ENCODE results near the gene CLCA4. TPM values are rescaled to one million over a fixed set of nuclear protein-coding genes. Genes with fewer than 3 reads are reported as not detected.

Gene CLCA4
- total RNA-seq, 2 donors from 2014 or later: not detected

DNA sequence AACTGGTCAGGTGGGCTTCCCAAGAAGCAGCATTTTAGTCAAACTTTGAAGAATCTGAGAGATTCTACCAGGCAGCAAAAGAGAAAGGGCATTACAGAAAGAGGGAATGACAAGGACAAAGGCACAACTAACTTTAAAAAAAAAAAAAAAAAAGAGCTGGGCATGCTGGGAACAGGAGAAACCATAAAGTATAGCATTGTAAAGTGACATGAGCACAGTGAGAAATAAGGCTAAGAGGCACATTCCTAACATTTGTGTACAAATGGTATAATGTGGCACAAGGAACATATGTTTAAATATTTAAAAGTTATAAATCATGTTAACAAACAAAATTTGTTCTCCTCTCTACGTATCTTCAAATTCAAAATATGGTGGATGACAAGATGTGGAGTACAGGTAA lies 69.6 kb downstream of the CLCA4 start:
- Mint-ChIP-seq H3K27ac (peak overlapping the region; percentile 46 to 78), H3K4me3 (no peak overlapping the region), H3K4me1 (ENCODE audit: low read depth in 2 of 2) (peaks cover 12 to 14% of the 10 kb centered on the region in 2 donors), H3K36me3 (peaks cover 32% of the 10 kb centered on the region), H3K9me3 (peaks cover 12% of the 10 kb centered on the region), H3K27me3 (peaks cover under 1 to 3% of the 10 kb centered on the region in 2 donors)
- DNase-seq (ENCODE audit: low spot score) (no peak), ATAC-seq (no peak)

DNA sequence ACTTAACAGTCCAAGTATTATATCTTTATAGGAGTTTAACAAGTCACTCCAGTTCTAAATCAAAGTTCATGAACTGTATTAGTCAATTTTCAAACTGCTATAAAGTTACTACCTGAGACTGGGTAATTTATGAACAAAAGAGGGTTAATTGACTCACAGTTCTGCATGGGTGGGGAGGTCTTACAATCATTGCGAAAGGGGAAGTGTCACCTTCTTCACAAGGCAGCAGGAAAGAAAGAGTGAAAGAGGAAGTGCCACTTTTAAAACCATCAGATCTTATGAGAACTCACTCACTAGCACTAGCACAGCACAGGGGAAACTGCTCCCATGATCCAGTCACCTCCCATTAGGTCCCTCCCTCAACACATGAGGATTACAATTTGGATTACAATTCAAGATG lies 70.0 kb downstream of the CLCA4 start:
- H3K27me3 Mint-ChIP-seq: peaks cover 3 to 5% of the 10 kb centered on the region in 2 donors
- H3K4me1 Mint-ChIP-seq (ENCODE audit: low read depth in 2 of 2): peaks cover 12 to 14% of the 10 kb centered on the region in 2 donors
- peak overlapping the region; percentile 46 to 78 for H3K27ac Mint-ChIP-seq
- H3K9me3 Mint-ChIP-seq: peaks cover 10% of the 10 kb centered on the region
- peak overlapping the region; percentile 3 for H3K4me3 Mint-ChIP-seq
- ATAC-seq (peak; percentile 94 to 97), DNase-seq (ENCODE audit: low spot score) (peak; percentile 72)
- H3K36me3 Mint-ChIP-seq: peaks cover 29% of the 10 kb centered on the region

DNA sequence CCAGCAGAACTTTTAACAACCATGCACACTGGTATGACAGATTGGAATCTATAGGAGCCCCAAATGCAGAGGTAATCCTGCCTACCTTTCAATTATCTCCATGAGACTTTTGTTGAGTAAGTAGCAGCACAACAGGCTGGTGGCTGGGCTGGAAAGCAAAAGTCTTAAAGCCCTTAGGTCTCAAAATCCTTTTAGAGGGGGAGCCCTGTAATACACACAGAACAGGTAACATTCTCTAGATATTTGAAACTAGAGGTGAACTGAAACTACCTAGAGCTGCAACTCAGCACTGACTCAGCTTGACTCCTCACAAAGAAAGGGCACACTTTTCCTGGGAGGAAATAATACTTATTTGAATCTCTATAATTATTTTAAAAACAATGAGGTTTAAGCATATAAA lies 71.5 kb downstream of the CLCA4 start:
- no peak overlapping the region for H3K27ac Mint-ChIP-seq
- no peak overlapping the region for H3K4me3 Mint-ChIP-seq
- peaks cover 12 to 14% of the 10 kb centered on the region in 2 donors for H3K4me1 Mint-ChIP-seq (ENCODE audit: low read depth in 2 of 2)
- ATAC-seq (no peak), DNase-seq (ENCODE audit: low spot score) (no peak)
- peaks cover 3% of the 10 kb centered on the region for H3K9me3 Mint-ChIP-seq
- H3K36me3 Mint-ChIP-seq: peaks cover 20% of the 10 kb centered on the region
- H3K27me3 Mint-ChIP-seq: peaks cover 8 to 12% of the 10 kb centered on the region in 2 donors

DNA sequence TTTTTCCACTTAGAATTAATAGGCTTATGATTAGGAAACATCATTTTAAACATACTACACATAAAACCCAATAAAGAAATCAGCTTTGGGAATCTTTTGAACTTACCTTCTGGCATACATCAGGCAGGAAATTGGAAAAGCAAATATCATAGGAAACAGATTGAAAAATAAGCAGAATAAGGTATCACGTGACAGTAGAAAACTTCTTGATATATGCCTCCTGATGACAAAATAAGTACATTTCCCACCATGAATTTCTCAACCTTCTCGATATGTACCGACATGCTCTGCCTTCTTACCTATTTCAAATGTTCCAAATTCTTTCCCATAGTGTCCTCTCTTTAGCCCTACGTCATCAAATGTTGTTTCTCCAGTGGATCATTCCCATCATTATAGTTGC lies 72.4 kb downstream of the CLCA4 start:
- Mint-ChIP-seq H3K36me3 (peaks cover 16% of the 10 kb centered on the region), H3K9me3 (peaks cover 2% of the 10 kb centered on the region), H3K4me1 (ENCODE audit: low read depth in 2 of 2) (peaks cover 12 to 14% of the 10 kb centered on the region in 2 donors), H3K4me3 (no peak overlapping the region), H3K27ac (no peak overlapping the region), H3K27me3 (peaks cover 13 to 14% of the 10 kb centered on the region in 2 donors)
- no peak for DNase-seq (ENCODE audit: low spot score)
- no peak for ATAC-seq

DNA sequence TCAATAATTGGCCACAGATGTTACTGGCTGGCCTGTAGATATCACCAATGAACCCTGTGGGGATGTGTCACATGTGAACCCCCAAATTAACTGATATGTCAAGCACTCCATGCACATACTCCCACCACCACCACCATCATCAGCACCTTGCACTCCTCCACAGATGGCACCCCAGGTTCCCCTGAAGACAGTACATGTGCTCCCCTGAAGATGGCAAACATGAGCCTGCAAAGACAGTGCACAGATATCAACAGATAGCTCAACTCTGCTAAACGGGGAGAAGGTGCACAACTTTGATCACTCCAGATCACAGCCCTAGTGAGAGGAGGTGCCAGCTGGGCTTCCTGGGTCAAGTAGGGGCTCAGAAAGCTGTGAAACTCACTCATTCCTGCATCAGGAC lies 74.4 kb downstream of the CLCA4 start:
- Mint-ChIP-seq H3K27ac (no peak overlapping the region), H3K36me3 (peaks cover 14% of the 10 kb centered on the region), H3K4me1 (ENCODE audit: low read depth in 2 of 2) (peaks cover 6 to 7% of the 10 kb centered on the region in 2 donors), H3K27me3 (peaks cover 13 to 22% of the 10 kb centered on the region in 2 donors), H3K9me3 (peaks cover 2% of the 10 kb centered on the region), H3K4me3 (no peak overlapping the region)
- DNase-seq (ENCODE audit: low spot score) (no peak), ATAC-seq (no peak)

Other genes starting within 250 kb of the CLCA4 start
- 10 to 100 TPM; 35.4 to 36.6 TPM for gene ODF2L, start 150.8 kb upstream of the CLCA4 start, total RNA-seq
- not detected for gene CLCA2, start 122.9 kb upstream of the CLCA4 start, total RNA-seq
- gene CLCA1, start 78.2 kb upstream of the CLCA4 start, total RNA-seq: not detected
- gene SH3GLB1, start 157.5 kb downstream of the CLCA4 start, total RNA-seq: 100 to 1,000 TPM in 1 of 2 donors, 10 to 100 TPM in 1; 59.3 to 107 TPM